H1 (cell line): Measurements from ENCODE around the gene TMC3. TPM values are rescaled to one million over a fixed set of nuclear protein-coding genes. Genes with fewer than 3 reads are reported as not detected.

Experiments used
- CTCF ChIA-PET: fragments of 300-600 bp; sonication (Branson Sonifier 250); formaldehyde crosslinking; loops from one replicate; lab custom pipeline; 2021; ENCODE audit not compliant: partially characterized antibody; lab: Charles Lee
- POLR2A ChIA-PET: fragments of 300-600 bp; sonication (Branson Sonifier 250); formaldehyde crosslinking; loops from one replicate; lab custom pipeline; 2021; ENCODE audit warnings: inconsistent platforms; ENCODE audit not compliant: partially characterized antibody; lab: Charles Lee
- DNase-seq, 2 experiments: peaks; one replicate each; pipeline versions ENCODE4 v3.0.0 to v3.0.0-alpha.2; 2010 to 2022; ENCODE audit warnings: low spot score in 2 of 2, low read depth in 1 of 2, mixed read lengths in 1 of 2
- FAIRE-seq: peaks from 2 replicates; lab custom pipeline; 2011; peaks lifted over from hg19 to GRCh38; lab: Jason Lieb, UNC
- H2AFZ ChIP-seq: 2 replicates; pipeline ENCODE4 v1.8.1; 2012; ENCODE audit warnings: low read length, inconsistent platforms
- H2AK5ac ChIP-seq: 2 replicates; pipeline ENCODE4 v1.6.1; 2013; ENCODE audit warnings: low read depth, low read length
- H2BK120ac ChIP-seq: replicated peaks from 2 replicates; pipeline ENCODE3; 2013; ENCODE audit warnings: low read depth, low read length, inconsistent platforms
- H2BK12ac ChIP-seq: 2 replicates; pipeline ENCODE4 v1.6.1; 2013; ENCODE audit warnings: low read depth, low read length
- H2BK15ac ChIP-seq: 2 replicates; pipeline ENCODE4 v1.6.1; 2013; ENCODE audit warnings: low read length
- H2BK20ac ChIP-seq: 2 replicates; pipeline ENCODE4 v1.6.1; 2013; ENCODE audit warnings: low read length
- H2BK5ac ChIP-seq: 2 replicates; pipeline ENCODE4 v1.6.1; 2013; ENCODE audit warnings: low read depth, low read length
- H3K14ac ChIP-seq: 2 replicates; pipeline ENCODE4 v1.6.1; 2013; ENCODE audit warnings: inconsistent platforms; ENCODE audit not compliant: insufficient read length
- H3K18ac ChIP-seq: 2 replicates; pipeline ENCODE4 v1.6.1; 2013; ENCODE audit warnings: low read length; ENCODE audit errors: extremely low read depth
- H3K23ac ChIP-seq: 2 replicates; pipeline ENCODE4 v1.6.1; 2013; ENCODE audit warnings: inconsistent platforms; ENCODE audit not compliant: insufficient read length
- H3K23me2 ChIP-seq: 2 replicates; pipeline ENCODE4 v1.6.1; 2013; ENCODE audit warnings: low read depth, low read length
- H3K27ac ChIP-seq: 2 replicates; pipeline ENCODE4 v1.6.1; 2011; ENCODE audit warnings: low read depth, low read length, inconsistent platforms
- H3K27me3 ChIP-seq, 4 experiments: replicated peaks in 1 of 4; 1 replicate in 1 of 4; 2 replicates in 3 of 4; pipeline versions ENCODE4 v1.6.1 to v1.8.1; 2011 to 2013; ENCODE audit warnings: low read length in 3 of 4, mild to moderate bottlenecking in 3 of 4, inconsistent platforms in 2 of 4, mixed read lengths in 2 of 4, moderate library complexity in 1 of 4; ENCODE audit not compliant: control insufficient read depth in 3 of 4, insufficient read depth in 3 of 4; ENCODE audit errors: extremely low read depth in 1 of 4
- H3K36me3 ChIP-seq, 4 experiments: 2 replicates each; pipeline versions ENCODE4 v1.6.1 to v1.8.1; 2011 to 2013; ENCODE audit warnings: mild to moderate bottlenecking in 4 of 4, low read length in 3 of 4, moderate library complexity in 2 of 4, control low read depth in 1 of 4, inconsistent platforms in 1 of 4; ENCODE audit not compliant: insufficient read depth in 4 of 4, control insufficient read depth in 2 of 4
- H3K4ac ChIP-seq: replicated peaks from 2 replicates; pipeline ENCODE3; 2013; ENCODE audit warnings: low read length, low read depth, mixed read lengths, inconsistent platforms; ENCODE audit not compliant: insufficient read length
- H3K4me1 ChIP-seq, 4 experiments: replicated peaks in 1 of 4; 1 replicate in 1 of 4; 2 replicates in 3 of 4; pipeline versions ENCODE4 v1.6.1 to v1.8.1; 2011 to 2013; ENCODE audit warnings: low read length in 3 of 4, inconsistent platforms in 2 of 4, mixed read lengths in 1 of 4; ENCODE audit not compliant: insufficient read depth in 4 of 4, control insufficient read depth in 3 of 4
- H3K4me2 ChIP-seq, 2 experiments: 2 replicates each; pipeline versions ENCODE4 v1.6.1 to v1.8.1; 2011 to 2013; ENCODE audit warnings: low read depth in 2 of 2, low read length in 2 of 2, control low read depth in 1 of 2, inconsistent platforms in 1 of 2, mild to moderate bottlenecking in 1 of 2; ENCODE audit not compliant: insufficient read depth in 1 of 2
- H3K4me3 ChIP-seq, 4 experiments: fragments of 200-600, 300-600 bp in 1 of 4; sonication (generic), shearing (Covaris generic), sonication (Bioruptor Twin) in 1 of 4; 2 replicates each; pipeline versions ENCODE4 v1.5.1 to v1.8.1; 2011 to 2016; ENCODE audit warnings: low read length in 4 of 4, low read depth in 3 of 4, control low read depth in 2 of 4, inconsistent platforms in 2 of 4, mild to moderate bottlenecking in 2 of 4, mixed read lengths in 1 of 4, moderate library complexity in 1 of 4; ENCODE audit not compliant: insufficient read depth in 2 of 4; ENCODE audit errors: extremely low read depth in 1 of 4
- H3K56ac ChIP-seq: replicated peaks from 2 replicates; pipeline ENCODE3; 2013; ENCODE audit warnings: low read depth, mild to moderate bottlenecking, mixed read lengths, low read length, inconsistent platforms; ENCODE audit not compliant: insufficient read length
- H3K79me1 ChIP-seq: 2 replicates; pipeline ENCODE4 v1.6.1; 2013; ENCODE audit warnings: low read depth, low read length, control low read depth
- H3K79me2 ChIP-seq, 2 experiments: 2 replicates each; pipeline versions ENCODE4 v1.6.1 to v1.8.1; 2012 to 2013; ENCODE audit warnings: low read length in 2 of 2, mild to moderate bottlenecking in 2 of 2, inconsistent platforms in 1 of 2; ENCODE audit not compliant: insufficient read depth in 2 of 2, control insufficient read depth in 1 of 2
- H3K9ac ChIP-seq, 4 experiments: replicated peaks in 1 of 4; 1 replicate in 1 of 4; 2 replicates in 3 of 4; pipeline versions ENCODE4 v1.6.1 to v1.8.1; 2011 to 2013; ENCODE audit warnings: low read depth in 3 of 4, low read length in 3 of 4, control low read depth in 2 of 4, mild to moderate bottlenecking in 2 of 4, moderate library complexity in 2 of 4, inconsistent platforms in 1 of 4; ENCODE audit errors: extremely low read depth in 1 of 4
- H3K9me3 ChIP-seq, 2 experiments: 2 replicates each; pipeline versions ENCODE4 v1.6.1 to v1.8.1; 2012 to 2013; ENCODE audit warnings: mild to moderate bottlenecking in 2 of 2, moderate library complexity in 2 of 2, control low read depth in 1 of 2, inconsistent platforms in 1 of 2, low read depth in 1 of 2, low read length in 1 of 2, mixed read lengths in 1 of 2; ENCODE audit not compliant: insufficient read depth in 2 of 2
- H4K20me1 ChIP-seq, 2 experiments: replicated peaks in 1 of 2; 2 replicates each; pipeline versions ENCODE3 to v1.8.1; 2011 to 2013; ENCODE audit warnings: inconsistent platforms in 2 of 2, low read length in 2 of 2, mild to moderate bottlenecking in 1 of 2; ENCODE audit not compliant: insufficient read depth in 2 of 2, control insufficient read depth in 1 of 2
- H4K5ac ChIP-seq: 2 replicates; pipeline ENCODE4 v1.6.1; 2013; ENCODE audit warnings: low read length, low read depth, mixed read lengths, inconsistent platforms; ENCODE audit not compliant: insufficient read length
- H4K8ac ChIP-seq: 2 replicates; pipeline ENCODE4 v1.8.0; 2013; ENCODE audit warnings: mild to moderate bottlenecking, moderate library complexity, low read length, inconsistent platforms; ENCODE audit not compliant: insufficient read depth; ENCODE audit errors: extremely low read depth
- H4K91ac ChIP-seq: replicated peaks from 2 replicates; pipeline ENCODE3; 2013; ENCODE audit warnings: low read length, mixed read lengths, inconsistent platforms; ENCODE audit not compliant: insufficient read length
- CTBP2 ChIP-seq: IDR thresholded peaks from 2 replicates; pipeline ENCODE4 v1.7.0; 2011; ENCODE audit warnings: borderline replicate concordance, mild to moderate bottlenecking, moderate library complexity, mixed read lengths, low read length; ENCODE audit not compliant: insufficient read depth, insufficient read length
- EP300 ChIP-seq, 2 experiments: IDR thresholded peaks; 1 replicate in 1 of 2; 2 replicates in 1 of 2; pipeline ENCODE4 v1.6.1; 2011 to 2012; ENCODE audit warnings: low read depth in 2 of 2, low read length in 2 of 2, mild to moderate bottlenecking in 2 of 2, borderline replicate concordance in 1 of 2, inconsistent platforms in 1 of 2, moderate library complexity in 1 of 2
- GABPA ChIP-seq: IDR thresholded peaks from 2 replicates; pipeline ENCODE4 v1.6.1; 2011; ENCODE audit warnings: mild to moderate bottlenecking, low read length, moderate library complexity, borderline replicate concordance; ENCODE audit not compliant: insufficient read depth
- JUND ChIP-seq: IDR thresholded peaks from 2 replicates; pipeline ENCODE4 v1.6.1; 2011; ENCODE audit warnings: mild to moderate bottlenecking, improper control_type of control experiment, low read length
- KDM1A ChIP-seq: fragments of 200-600, 300-600 bp; sonication (generic); IDR thresholded peaks from 2 replicates; pipeline ENCODE4 v1.7.1; 2016; ENCODE audit warnings: mild to moderate bottlenecking, low read length, borderline replicate concordance
- WGBS, 2 experiments: shearing (Covaris generic) in 1 of 2; methylation state at CpG; one replicate each; pipeline versions ENCODE4 v1.1.6 to v1.1.7; 2013 to 2015; ENCODE audit warnings: low lambda C conversion rate in 2 of 2, mixed read lengths in 2 of 2, inconsistent platforms in 1 of 2, low coverage in 1 of 2, missing lambda C conversion rate in 1 of 2; ENCODE audit not compliant: insufficient replicate concordance in 2 of 2, insufficient coverage in 1 of 2, insufficient read length in 1 of 2; ENCODE audit errors: extremely low coverage in 1 of 2, missing lambda C conversion rate in 1 of 2; 5-methylcytosine and 5-hydroxymethylcytosine counted together
- polyA plus RNA-seq, 7 experiments: library from polyadenylated mRNA; depleted of rRNA in 3 of 7; stranded (reverse) in 5 of 7; unstranded in 2 of 7; fragments of >200 nt in 5 of 7; fragments of 200-250 nt in 2 of 7; gene quantifications; 1 replicate in 5 of 7; 2 replicates in 1 of 7; 4 replicates in 1 of 7; pipeline versions ENCODE4 v1.2.1 to v1.2.3, GENCODE V29; 2011 to 2013; ENCODE audit warnings: missing spikeins in 2 of 7, mixed read lengths in 2 of 7
- total RNA-seq: library from RNA; stranded (reverse); fragmentation: NEBNext Ultra II Directional; extraction: Animal tissue kit (Norgen Biotek cat#: 25700); gene quantifications from 2 replicates; pipeline ENCODE4 v1.2.1, GENCODE V29; 2021
- TF ChIP-seq, protein P1 (sequence below): IDR thresholded peaks from 2 replicates; pipeline ENCODE4 v1.6.1; 2011; ENCODE audit warnings: low read depth, mild to moderate bottlenecking, low read length; ENCODE audit not compliant: insufficient read depth

TMC3 gene
- total and polyA plus RNA-seq, 2 of the 8 experiments (the other 6 are each of a cell fraction or from before 2014, with no cell fraction given) = not detected

DNA sequence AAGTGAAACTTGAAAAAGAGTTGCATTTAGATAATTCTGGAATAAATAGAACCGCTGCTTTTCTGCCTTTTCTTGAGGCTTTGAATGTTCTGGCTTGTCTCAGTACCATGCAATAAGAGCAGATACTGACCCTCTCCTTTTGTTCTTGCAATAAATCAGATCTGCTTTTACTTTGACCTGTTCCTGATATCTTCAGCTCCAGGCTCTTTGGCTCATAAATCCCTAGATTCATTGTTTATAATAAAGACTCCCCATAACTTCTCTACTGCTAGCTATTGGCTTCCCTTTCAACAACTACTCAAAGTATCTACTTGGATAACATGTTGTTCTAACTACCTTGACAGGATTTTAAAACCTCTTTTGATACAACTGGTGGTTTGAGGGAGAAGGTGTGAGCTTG lies 47.4 kb upstream of the TMC3 start:
- no peak overlapping the region for H2AFZ ChIP-seq

More for the DNA sequence above, 47.4 kb upstream of the TMC3 start:
- Histone ChIP-seq H2BK20ac (no peak overlapping the region), H4K8ac (no peak overlapping the region), H2BK5ac (no peak overlapping the region), H2BK120ac (no peak overlapping the region), H4K20me1 (no peaks in the 10 kb centered on the region), H3K23me2 (no peaks in the 10 kb centered on the region), H3K56ac (no peak overlapping the region), H3K79me1 (no peaks in the 10 kb centered on the region), H3K23ac (no peak overlapping the region), H3K4me3 (no peak overlapping the region), H4K5ac (no peak overlapping the region), H3K79me2 (no peaks in the 10 kb centered on the region), H2AK5ac (no peak overlapping the region), H3K27me3 (no peaks in the 10 kb centered on the region), H3K4me2 (no peak overlapping the region), H3K4ac (no peak overlapping the region), H2BK15ac (no peak overlapping the region), H3K9me3 (no peaks in the 10 kb centered on the region), H3K9ac (no peak overlapping the region), H3K14ac (no peak overlapping the region), H3K27ac (no peak overlapping the region), H2BK12ac (no peak overlapping the region), H4K91ac (no peak overlapping the region), H3K4me1 (peaks cover 0 to 12% (median 7%) of the 10 kb centered on the region in 4 experiments; a peak in 5 of 7 replicates), H3K18ac (no peak overlapping the region), H3K36me3 (no peaks in the 10 kb centered on the region)
- 85% methylated on average over 1 of the region's 1 CpG; no CpG with 5 or more reads in 1 of the 2 experiments for WGBS, 2 experiments
- FAIRE-seq (no peak), DNase-seq (no peak)
- no peak for TF ChIP-seq CTBP2
- TF ChIP-seq EP300 (IDR thresholded peaks at IDR 0.05; ENCODE audit: borderline replicate concordance in 1 of 2, low read depth in 2 of 2, low read length in 2 of 2) = no peak
- TF ChIP-seq, protein P1, sequence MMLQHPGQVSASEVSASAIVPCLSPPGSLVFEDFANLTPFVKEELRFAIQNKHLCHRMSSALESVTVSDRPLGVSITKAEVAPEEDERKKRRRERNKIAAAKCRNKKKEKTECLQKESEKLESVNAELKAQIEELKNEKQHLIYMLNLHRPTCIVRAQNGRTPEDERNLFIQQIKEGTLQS = no peak
- TF ChIP-seq GABPA = no peak
- no peak for TF ChIP-seq JUND
- no peak for TF ChIP-seq KDM1A
- ChIA-PET CTCF (interaction anchor here (0.6 to 2.4 kb wide), 5 partner anchors 11 to 392 kb away, joined by 4 to 15 read pairs (median 4); no protein-coding TSS in a partner anchor), POLR2A (interaction anchor here (1.2 kb wide), 1 partner anchor 46 kb away, joined by 3 read pairs; no protein-coding TSS in a partner anchor)
